ENCODE results near the gene SUSD5. TPM values are rescaled to one million over a fixed set of nuclear protein-coding genes. Genes with fewer than 3 reads are reported as not detected.

SUSD5 gene
- total RNA-seq, 2 experiments from 2014 or later, result not detected

DNA sequence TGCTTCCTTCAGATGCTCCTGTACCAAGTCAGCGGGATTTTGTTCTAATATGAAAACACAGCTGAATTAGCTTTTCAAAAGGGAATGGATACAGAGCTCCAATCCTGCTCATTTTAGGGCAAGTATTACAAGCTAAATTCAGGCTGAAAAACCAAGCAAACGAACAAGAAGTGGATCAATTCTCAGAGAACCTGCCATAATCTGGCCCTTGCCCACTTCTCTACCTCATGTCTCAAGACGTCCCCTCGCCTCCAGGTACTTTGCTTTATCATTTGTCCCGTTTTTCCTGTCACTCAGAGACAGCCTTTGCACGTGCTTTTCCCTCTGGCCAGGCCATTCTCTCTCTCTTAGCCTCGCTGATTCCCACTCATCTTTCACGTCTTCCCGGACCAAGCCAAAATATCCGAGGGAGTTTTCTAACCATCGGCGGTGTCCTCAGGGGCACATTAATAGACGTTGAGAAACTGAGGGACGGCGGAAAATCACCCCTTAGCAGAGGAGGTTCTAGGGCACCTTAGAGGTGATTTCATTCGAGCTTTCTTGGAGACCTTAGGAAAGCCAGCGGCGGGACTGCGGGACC is 654 bp downstream of the SUSD5 start:
- Mint-ChIP-seq H3K9me3 (no peaks in the 10 kb centered on the region), H3K27ac (no peak overlapping the region), H3K36me3 (ENCODE audit: low read depth) (no peaks in the 10 kb centered on the region), H3K27me3 (peaks cover 34% of the 10 kb centered on the region), H3K4me3 (no peak overlapping the region), H3K4me1 (ENCODE audit: low read depth) (peaks cover 4% of the 10 kb centered on the region)
- intact Hi-C loops (cut with micrococcal nuclease), result no loop called here
- POLR2A ChIA-PET, result no interaction called here
- TF ChIP-seq, protein P1, sequence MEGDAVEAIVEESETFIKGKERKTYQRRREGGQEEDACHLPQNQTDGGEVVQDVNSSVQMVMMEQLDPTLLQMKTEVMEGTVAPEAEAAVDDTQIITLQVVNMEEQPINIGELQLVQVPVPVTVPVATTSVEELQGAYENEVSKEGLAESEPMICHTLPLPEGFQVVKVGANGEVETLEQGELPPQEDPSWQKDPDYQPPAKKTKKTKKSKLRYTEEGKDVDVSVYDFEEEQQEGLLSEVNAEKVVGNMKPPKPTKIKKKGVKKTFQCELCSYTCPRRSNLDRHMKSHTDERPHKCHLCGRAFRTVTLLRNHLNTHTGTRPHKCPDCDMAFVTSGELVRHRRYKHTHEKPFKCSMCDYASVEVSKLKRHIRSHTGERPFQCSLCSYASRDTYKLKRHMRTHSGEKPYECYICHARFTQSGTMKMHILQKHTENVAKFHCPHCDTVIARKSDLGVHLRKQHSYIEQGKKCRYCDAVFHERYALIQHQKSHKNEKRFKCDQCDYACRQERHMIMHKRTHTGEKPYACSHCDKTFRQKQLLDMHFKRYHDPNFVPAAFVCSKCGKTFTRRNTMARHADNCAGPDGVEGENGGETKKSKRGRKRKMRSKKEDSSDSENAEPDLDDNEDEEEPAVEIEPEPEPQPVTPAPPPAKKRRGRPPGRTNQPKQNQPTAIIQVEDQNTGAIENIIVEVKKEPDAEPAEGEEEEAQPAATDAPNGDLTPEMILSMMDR (IDR thresholded peaks at IDR 0.05), result no peak
- DNase-seq, result no peak
- ATAC-seq, result no peak
- CTCF ChIA-PET, result interaction anchor here (1.1 to 1.5 kb wide), 2 partner anchors 86 to 155 kb away, joined by 3 to 4 read pairs; no protein-coding TSS in a partner anchor

DNA sequence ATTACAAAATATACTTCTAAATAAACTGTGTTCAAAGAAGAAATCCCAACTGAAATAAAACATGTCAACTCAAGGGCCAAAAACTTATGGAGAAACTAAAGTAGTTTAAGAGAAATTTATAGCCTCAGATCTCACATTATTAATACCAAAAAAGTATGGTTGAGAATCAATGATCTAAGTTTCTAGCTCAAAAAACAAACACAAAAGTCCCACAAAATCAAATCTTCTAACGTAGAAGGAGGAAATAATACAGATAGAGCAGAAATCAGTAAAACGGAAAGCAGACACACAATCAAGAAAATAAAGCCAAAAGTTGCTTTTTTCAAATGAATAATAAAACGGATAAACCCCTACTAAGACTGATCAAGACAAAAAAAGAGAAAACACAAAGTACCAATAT is 2.9 kb downstream of the SUSD5 start:
- Mint-ChIP-seq H3K4me3 (no peak overlapping the region), H3K27me3 (peaks cover 31% of the 10 kb centered on the region), H3K36me3 (ENCODE audit: low read depth) (no peaks in the 10 kb centered on the region), H3K9me3 (no peaks in the 10 kb centered on the region), H3K27ac (no peak overlapping the region), H3K4me1 (ENCODE audit: low read depth) (peaks cover 4% of the 10 kb centered on the region)
- CTCF ChIA-PET, result interaction anchor here (1.2 kb wide), 1 partner anchor 157 kb away, joined by 3 read pairs; no protein-coding TSS in a partner anchor
- ATAC-seq (no peak), DNase-seq (no peak)
- intact Hi-C loops (cut with micrococcal nuclease), result no loop called here
- POLR2A ChIA-PET, result no interaction called here
- TF ChIP-seq, protein P1 (IDR thresholded peaks at IDR 0.05), result no peak

DNA sequence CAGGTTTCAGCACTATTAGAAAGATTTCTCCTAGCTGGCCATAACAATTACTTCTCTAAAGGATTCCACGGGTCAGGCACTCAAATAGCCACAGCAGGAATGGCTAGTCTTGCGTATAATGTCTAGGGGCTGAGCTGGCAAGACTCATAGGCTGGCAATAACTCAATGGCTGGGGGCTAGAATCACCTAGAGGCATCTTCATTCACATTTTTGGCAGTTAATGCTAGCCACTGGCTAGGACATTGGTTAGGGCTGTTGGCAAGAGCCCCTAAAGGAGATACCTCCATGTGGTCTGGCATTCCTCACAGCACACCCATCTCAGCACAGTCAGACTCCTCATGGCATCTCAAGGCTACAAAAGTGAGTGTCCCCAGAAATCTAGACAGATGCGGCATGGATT is 6.2 kb downstream of the SUSD5 start:
- CTCF ChIA-PET, result no interaction called here
- DNase-seq (no peak), ATAC-seq (no peak)
- no peaks in the 10 kb centered on the region for H3K36me3 Mint-ChIP-seq (ENCODE audit: low read depth)
- POLR2A ChIA-PET, result no interaction called here
- no peak overlapping the region for H3K4me3 Mint-ChIP-seq
- intact Hi-C loops (cut with micrococcal nuclease), result no loop called here
- H3K27ac Mint-ChIP-seq, result no peak overlapping the region
- no peaks in the 10 kb centered on the region for H3K4me1 Mint-ChIP-seq (ENCODE audit: low read depth)
- H3K9me3 Mint-ChIP-seq, result peaks cover 10% of the 10 kb centered on the region
- H3K27me3 Mint-ChIP-seq, result peaks cover 26% of the 10 kb centered on the region
- TF ChIP-seq, protein P1 (IDR thresholded peaks at IDR 0.05), result no peak

DNA sequence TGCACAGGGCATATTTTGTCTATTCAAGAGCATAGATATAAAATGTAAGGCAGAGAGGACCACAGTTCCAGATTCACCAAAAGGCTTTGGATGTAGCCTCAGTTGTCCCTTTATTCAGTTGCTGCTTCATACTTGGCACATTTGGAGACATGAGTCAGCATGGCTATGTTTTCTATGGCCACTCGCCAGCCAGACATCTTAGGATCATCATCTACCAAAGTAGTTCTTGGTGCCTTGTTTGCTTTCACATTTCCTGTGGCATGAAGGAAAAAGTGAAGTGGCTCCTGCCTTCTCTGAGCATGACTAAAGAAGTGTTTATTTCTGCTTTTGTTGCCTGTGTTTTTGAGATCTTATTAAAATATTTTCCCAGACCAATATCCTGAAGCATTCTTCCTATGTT is 7.2 kb downstream of the SUSD5 start:
- H3K36me3 Mint-ChIP-seq (ENCODE audit: low read depth), result no peaks in the 10 kb centered on the region
- no peak overlapping the region for H3K4me3 Mint-ChIP-seq
- DNase-seq, result no peak
- no peak overlapping the region for H3K27ac Mint-ChIP-seq
- TF ChIP-seq, protein P1 (IDR thresholded peaks at IDR 0.05), result no peak
- ChIA-PET CTCF (no interaction called here), POLR2A (no interaction called here)
- no peaks in the 10 kb centered on the region for H3K4me1 Mint-ChIP-seq (ENCODE audit: low read depth)
- intact Hi-C loops (cut with micrococcal nuclease), result no loop called here
- ATAC-seq, result no peak
- peaks cover 23% of the 10 kb centered on the region for H3K27me3 Mint-ChIP-seq
- H3K9me3 Mint-ChIP-seq, result peaks cover 10% of the 10 kb centered on the region

DNA sequence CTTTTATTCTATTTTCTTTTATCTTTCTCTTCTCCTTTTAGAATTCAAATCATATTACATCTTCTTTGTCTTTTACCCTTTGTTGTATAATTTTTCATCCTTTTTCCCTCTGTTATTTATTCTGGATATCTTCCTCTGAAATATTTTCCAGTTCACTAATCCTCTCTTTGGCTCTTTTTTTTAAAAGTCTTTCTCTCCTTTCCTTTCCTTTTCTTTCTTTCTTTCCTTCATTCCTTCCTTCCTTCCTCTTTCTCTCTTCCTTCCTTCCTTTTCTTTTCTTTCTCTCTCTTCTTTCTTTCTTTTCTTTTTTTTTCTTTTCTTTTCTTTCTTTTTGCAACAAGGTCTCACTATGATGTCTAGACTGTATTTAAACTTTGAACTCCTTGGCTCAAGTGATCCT is 9.3 kb downstream of the SUSD5 start:
- DNase-seq, result no peak
- Mint-ChIP-seq H3K27ac (no peak overlapping the region), H3K9me3 (peaks cover 10% of the 10 kb centered on the region), H3K36me3 (ENCODE audit: low read depth) (no peaks in the 10 kb centered on the region), H3K4me1 (ENCODE audit: low read depth) (no peaks in the 10 kb centered on the region), H3K4me3 (no peak overlapping the region), H3K27me3 (peaks cover 15% of the 10 kb centered on the region)
- TF ChIP-seq, protein P1 (IDR thresholded peaks at IDR 0.05), result no peak
- ATAC-seq, result no peak
- intact Hi-C loops (cut with micrococcal nuclease), result no loop called here
- ChIA-PET POLR2A (no interaction called here), CTCF (no interaction called here)

Data from activated CD8-positive, alpha-beta T cell treated with anti-CD3 and anti-CD28 coated beads for 36 hours (primary cell).